ENCODE results near the gene DOCK9. TPM values are rescaled to one million over a fixed set of nuclear protein-coding genes. Genes with fewer than 3 reads are reported as not detected.
A peak's percentile ranks its signal among the peaks of the same experiment; 100 is the strongest.

The DOCK9 gene
- total RNA-seq, 1 donor from 2014 or later: 45.9 TPM

DNA sequence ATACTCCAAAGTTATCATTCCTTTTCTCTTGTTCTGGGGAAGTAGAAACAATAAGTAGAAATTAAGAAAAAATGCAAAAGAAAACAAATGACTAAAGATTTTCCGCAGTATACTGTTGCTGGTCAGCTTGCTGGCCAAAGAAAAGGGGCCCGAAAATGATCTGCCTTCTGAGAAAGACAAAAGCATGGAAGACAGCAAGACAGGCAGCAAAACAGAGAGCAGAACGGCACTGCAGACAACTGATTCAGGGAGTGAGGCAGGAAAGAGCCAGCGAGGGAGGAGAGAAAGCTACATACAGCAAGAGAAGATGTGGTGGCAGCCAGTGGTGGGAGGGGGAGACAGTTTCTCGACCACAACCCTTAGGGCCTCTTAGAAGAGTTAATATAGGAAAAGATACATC, 5.3 kb upstream of the DOCK9 start:
- no peak for DNase-seq (ENCODE audit: low spot score)
- Mint-ChIP-seq H3K36me3 (ENCODE audit: low read depth) (no peaks in the 10 kb centered on the region), H3K27ac (ENCODE audit: unreplicated experiment) (no peak overlapping the region), H3K4me1 (ENCODE audit: low read depth) (peaks cover 26% of the 10 kb centered on the region), H3K27me3 (ENCODE audit: low read depth) (no peaks in the 10 kb centered on the region), H3K9me3 (ENCODE audit: low read depth) (no peaks in the 10 kb centered on the region), H3K4me3 (ENCODE audit: unreplicated experiment) (no peak overlapping the region)
- TF ChIP-seq, protein P1, sequence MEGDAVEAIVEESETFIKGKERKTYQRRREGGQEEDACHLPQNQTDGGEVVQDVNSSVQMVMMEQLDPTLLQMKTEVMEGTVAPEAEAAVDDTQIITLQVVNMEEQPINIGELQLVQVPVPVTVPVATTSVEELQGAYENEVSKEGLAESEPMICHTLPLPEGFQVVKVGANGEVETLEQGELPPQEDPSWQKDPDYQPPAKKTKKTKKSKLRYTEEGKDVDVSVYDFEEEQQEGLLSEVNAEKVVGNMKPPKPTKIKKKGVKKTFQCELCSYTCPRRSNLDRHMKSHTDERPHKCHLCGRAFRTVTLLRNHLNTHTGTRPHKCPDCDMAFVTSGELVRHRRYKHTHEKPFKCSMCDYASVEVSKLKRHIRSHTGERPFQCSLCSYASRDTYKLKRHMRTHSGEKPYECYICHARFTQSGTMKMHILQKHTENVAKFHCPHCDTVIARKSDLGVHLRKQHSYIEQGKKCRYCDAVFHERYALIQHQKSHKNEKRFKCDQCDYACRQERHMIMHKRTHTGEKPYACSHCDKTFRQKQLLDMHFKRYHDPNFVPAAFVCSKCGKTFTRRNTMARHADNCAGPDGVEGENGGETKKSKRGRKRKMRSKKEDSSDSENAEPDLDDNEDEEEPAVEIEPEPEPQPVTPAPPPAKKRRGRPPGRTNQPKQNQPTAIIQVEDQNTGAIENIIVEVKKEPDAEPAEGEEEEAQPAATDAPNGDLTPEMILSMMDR (IDR thresholded peaks at IDR 0.05): no peak

DNA sequence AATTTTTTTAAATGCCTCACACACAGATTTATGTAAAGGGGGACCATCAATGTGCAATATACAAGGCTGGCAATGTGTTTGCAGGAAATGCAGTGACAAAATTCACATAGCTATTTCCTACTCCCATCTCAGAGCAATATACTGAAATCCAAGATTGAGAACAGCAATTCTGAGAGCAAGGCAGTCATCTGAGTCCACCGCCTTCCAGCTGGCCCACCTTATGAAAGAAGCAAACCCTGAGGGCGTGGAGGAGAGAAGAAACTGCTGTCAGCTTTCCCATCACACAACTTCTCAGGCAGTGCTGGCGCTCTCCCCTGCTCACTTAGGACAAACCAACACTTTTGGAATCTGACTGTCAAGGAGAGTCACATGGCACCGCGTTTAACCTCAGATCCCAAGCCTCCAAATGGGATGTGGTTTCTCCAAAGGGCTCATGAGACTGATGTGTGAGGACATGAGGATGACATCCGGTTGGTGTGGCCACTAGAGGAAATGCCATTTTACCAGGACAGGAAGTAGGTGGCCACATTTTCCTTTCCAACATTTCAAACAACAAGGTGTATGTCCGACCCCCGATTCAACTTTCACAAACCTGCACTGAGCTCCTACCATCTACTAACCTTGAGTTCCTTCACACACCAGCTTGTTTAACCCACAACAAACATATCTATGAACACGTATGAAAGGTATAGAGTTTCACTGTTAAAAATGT, 3.7 kb upstream of the DOCK9 start:
- Mint-ChIP-seq H3K4me3 (ENCODE audit: unreplicated experiment) (no peak overlapping the region), H3K9me3 (ENCODE audit: low read depth) (no peaks in the 10 kb centered on the region), H3K36me3 (ENCODE audit: low read depth) (no peaks in the 10 kb centered on the region), H3K4me1 (ENCODE audit: low read depth) (peaks cover 42% of the 10 kb centered on the region), H3K27ac (ENCODE audit: unreplicated experiment) (no peak overlapping the region), H3K27me3 (ENCODE audit: low read depth) (no peaks in the 10 kb centered on the region)
- TF ChIP-seq, protein P1 (IDR thresholded peaks at IDR 0.05): no peak
- no peak for DNase-seq (ENCODE audit: low spot score)

DNA sequence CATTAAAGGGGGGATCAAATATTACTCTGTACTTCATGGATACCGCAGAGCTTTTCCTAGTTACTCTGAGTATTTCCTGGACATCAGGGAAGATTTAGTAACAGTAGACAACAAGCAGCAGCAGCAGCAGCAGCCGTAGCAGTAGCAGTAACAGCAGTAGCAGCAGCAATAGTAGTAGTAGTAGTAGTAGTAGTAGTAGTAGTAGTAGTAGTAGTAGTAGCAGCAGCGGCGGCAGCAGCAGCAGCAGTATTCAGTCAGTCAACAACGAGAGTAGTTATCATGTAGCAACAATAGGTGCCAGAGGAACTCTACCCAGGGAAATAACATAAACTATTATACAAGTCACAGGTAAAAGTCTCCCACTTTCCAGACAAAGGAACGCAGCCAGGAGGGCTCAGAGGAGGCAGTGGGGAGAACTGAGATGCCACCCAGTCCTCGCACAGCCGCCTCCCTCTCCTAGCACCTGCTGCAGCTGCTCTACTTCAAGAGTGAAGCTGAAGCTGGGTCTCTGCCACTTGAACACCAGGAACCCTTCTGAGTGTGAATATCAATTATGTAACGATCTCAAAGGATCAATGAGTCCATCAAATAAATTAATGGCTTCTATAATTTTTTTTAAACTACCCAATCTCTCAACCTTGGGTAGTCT, 1.3 kb upstream of the DOCK9 start:
- H3K27ac Mint-ChIP-seq (ENCODE audit: unreplicated experiment): peak overlapping the region; percentile 88
- H3K4me1 Mint-ChIP-seq (ENCODE audit: low read depth): peaks cover 48% of the 10 kb centered on the region
- DNase-seq (ENCODE audit: low spot score): no peak

DNA sequence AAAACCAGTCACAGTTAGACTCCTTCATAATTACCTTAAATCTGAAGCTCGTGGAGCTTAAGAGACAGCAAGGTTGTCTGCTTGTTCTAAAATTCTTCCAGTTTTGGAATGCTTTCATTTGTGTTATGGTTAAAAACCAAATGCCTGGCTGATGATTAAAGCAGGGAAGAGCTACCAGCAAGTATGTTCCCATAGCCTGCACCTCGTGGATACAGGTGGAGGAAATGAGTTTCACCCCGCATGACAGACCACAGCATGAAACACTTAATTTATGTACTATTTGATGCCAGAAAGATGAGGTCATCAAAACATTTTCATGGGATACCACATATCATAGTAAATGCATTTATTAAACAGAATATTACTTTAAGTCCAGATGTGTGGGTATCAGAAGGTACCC, 416 bp upstream of the DOCK9 start:
- TF ChIP-seq, protein P1 (IDR thresholded peaks at IDR 0.05): no peak
- H3K4me3 Mint-ChIP-seq (ENCODE audit: unreplicated experiment): peak overlapping the region; percentile 67
- H3K27ac Mint-ChIP-seq (ENCODE audit: unreplicated experiment): peak overlapping the region; percentile 88

More for the DNA sequence above, 1.3 kb upstream of the DOCK9 start:
- Mint-ChIP-seq H3K36me3 (ENCODE audit: low read depth) (no peaks in the 10 kb centered on the region), H3K9me3 (ENCODE audit: low read depth) (no peaks in the 10 kb centered on the region), H3K27me3 (ENCODE audit: low read depth) (no peaks in the 10 kb centered on the region), H3K4me3 (ENCODE audit: unreplicated experiment) (no peak overlapping the region)
- TF ChIP-seq, protein P1 (IDR thresholded peaks at IDR 0.05): no peak

DNA sequence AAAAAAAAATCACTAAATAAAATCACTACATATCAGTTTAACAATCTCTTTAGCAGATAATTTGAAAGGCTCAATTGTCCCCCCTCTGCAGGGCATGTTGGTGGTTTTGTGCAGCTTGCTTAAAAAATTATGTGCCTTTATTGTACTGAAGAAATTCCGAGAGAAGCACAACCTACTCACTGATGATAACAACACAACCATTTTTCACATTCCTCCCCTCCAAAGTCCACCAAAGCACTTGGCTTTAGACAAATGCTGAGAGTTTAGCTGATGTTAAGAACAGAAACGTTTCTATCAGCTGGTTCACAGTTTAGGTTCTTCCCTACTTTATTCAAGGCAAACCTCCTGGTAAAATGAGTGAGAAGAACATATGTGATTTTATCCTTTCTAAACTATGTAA, 923 bp downstream of the DOCK9 start:
- TF ChIP-seq, protein P1 (IDR thresholded peaks at IDR 0.05): no peak
- no peaks in the 10 kb centered on the region for H3K9me3 Mint-ChIP-seq (ENCODE audit: low read depth)
- no peak for DNase-seq (ENCODE audit: low spot score)

More for the DNA sequence above, 416 bp upstream of the DOCK9 start:
- no peaks in the 10 kb centered on the region for H3K27me3 Mint-ChIP-seq (ENCODE audit: low read depth)
- H3K4me1 Mint-ChIP-seq (ENCODE audit: low read depth): peaks cover 52% of the 10 kb centered on the region
- H3K9me3 Mint-ChIP-seq (ENCODE audit: low read depth): no peaks in the 10 kb centered on the region
- no peak for DNase-seq (ENCODE audit: low spot score)
- no peaks in the 10 kb centered on the region for H3K36me3 Mint-ChIP-seq (ENCODE audit: low read depth)

More for the DNA sequence above, 923 bp downstream of the DOCK9 start:
- no peaks in the 10 kb centered on the region for H3K27me3 Mint-ChIP-seq (ENCODE audit: low read depth)
- H3K4me1 Mint-ChIP-seq (ENCODE audit: low read depth): peaks cover 60% of the 10 kb centered on the region
- H3K4me3 Mint-ChIP-seq (ENCODE audit: unreplicated experiment): peak overlapping the region; percentile 67
- peak overlapping the region; percentile 88 for H3K27ac Mint-ChIP-seq (ENCODE audit: unreplicated experiment)
- no peaks in the 10 kb centered on the region for H3K36me3 Mint-ChIP-seq (ENCODE audit: low read depth)
